Renal cortex interstitium (tissue), 15 donors: ENCODE results near the gene PARP8. TPM values are rescaled to one million over a fixed set of nuclear protein-coding genes. Genes with fewer than 3 reads are reported as not detected.
"Not testable (repeated sequence)": the region's sequence is repeated elsewhere in the genome, so short reads cannot be mapped to it uniquely, and the experiment has no call there.

ENCODE experiments used
- DNase-seq, 11 donors: peaks; one replicate each; pipeline ENCODE4 v3.0.0-alpha.2; 2013; ENCODE audit warnings: low read depth in 9 of 11, low spot score in 4 of 11; ENCODE audit errors: extremely low read depth in 1 of 11
- long read RNA-seq, 16 experiments: transcript quantifications; one replicate each; lab custom pipeline, GENCODE V29; 2026
- polyA plus RNA-seq, 3 donors: library from polyadenylated mRNA; unstranded; fragments of 120-200 nt; gene quantifications; one replicate each; pipeline ENCODE4 v1.2.1, GENCODE V29; 2013; ENCODE audit not compliant: insufficient read length in 3 of 3

The PARP8 gene
- polyA plus RNA-seq: 10 to 100 TPM; 15.2 to 17.1 (median 16.3) TPM
- long read RNA-seq, donor 1, partial matches to known transcripts: 0 of 1 reads
- long read RNA-seq, donor 1, other reads (novel, unspliced or antisense): 0 of 1 reads
- long read RNA-seq, donor 2: 0 reads
- long read RNA-seq, donor 3: 0 reads
- long read RNA-seq, donor 4: 0 reads
- long read RNA-seq, donor 5: 0 reads
- long read RNA-seq, donor 6: 0 reads
- long read RNA-seq, donor 7, full-length matches to known transcripts: 1 of 1 reads
- long read RNA-seq, donor 7, partial matches to known transcripts: 0 of 1 reads
- long read RNA-seq, donor 7, other reads (novel, unspliced or antisense): 0 of 1 reads
- long read RNA-seq, donor 8: 0 reads
- long read RNA-seq, donor 9: 0 reads
- long read RNA-seq, donor 10: 0 reads
- long read RNA-seq, donor 11, full-length matches to known transcripts: 1 of 1 reads
- long read RNA-seq, donor 11, partial matches to known transcripts: 0 of 1 reads
- long read RNA-seq, donor 11, other reads (novel, unspliced or antisense): 0 of 1 reads
- long read RNA-seq, donor 12: 0 reads
- long read RNA-seq, donor 13: 0 reads
- long read RNA-seq, donor 14, full-length matches to known transcripts: 1 of 1 reads
- long read RNA-seq, donor 14, partial matches to known transcripts: 0 of 1 reads
- long read RNA-seq, donor 14, other reads (novel, unspliced or antisense): 0 of 1 reads
- long read RNA-seq, donor 15: 0 reads
- long read RNA-seq, donor 16: 0 reads

GRCh38 chr5:50666261-50667022 is at the start of gene PARP8:
Gene PARP8, plus strand, starts transcription at chr5:50666637. Its CDS starts 459 bp downstream, at chr5:50667096.
- peak in 7 of 11 donors; percentile 32 to 51 (median 41) for DNase-seq

GRCh38 chr5:50623666-50624065 is 42.8 kb upstream of the PARP8 start:
- DNase-seq: no peak

GRCh38 chr5:50634866-50635265 is 31.6 kb upstream of the PARP8 start:
- DNase-seq: not testable (repeated sequence)

GRCh38 chr5:50637576-50637975 is 28.9 kb upstream of the PARP8 start:
- DNase-seq: not testable (repeated sequence)

- no peak for DNase-seq
Measured at GRCh38 chr5:50646591-50646990, 19.8 kb upstream of the PARP8 start.

- no peak for DNase-seq
Measured at GRCh38 chr5:50647726-50648125, 18.7 kb upstream of the PARP8 start.

- DNase-seq: no peak
Measured at GRCh38 chr5:50653946-50654345, 12.5 kb upstream of the PARP8 start.

GRCh38 chr5:50655067-50655809 is 11.2 kb upstream of the PARP8 start:
- no peak for DNase-seq

GRCh38 chr5:50655810-50656205 is 10.6 kb upstream of the PARP8 start:
- no peak for DNase-seq

GRCh38 chr5:50657044-50657443 is 9.4 kb upstream of the PARP8 start:
- no peak for DNase-seq

- no peak for DNase-seq
Measured at GRCh38 chr5:50658246-50658645, 8.2 kb upstream of the PARP8 start.

GRCh38 chr5:50663636-50664035 is 2.8 kb upstream of the PARP8 start:
- DNase-seq: no peak

- no peak for DNase-seq
Measured at GRCh38 chr5:50665091-50665490, 1.3 kb upstream of the PARP8 start.

- DNase-seq: not testable (repeated sequence)
Measured at GRCh38 chr5:50665761-50666202, 655 bp upstream of the PARP8 start.

- peak in 8 of 11 donors; percentile 30 to 61 (median 50) for DNase-seq
Measured at GRCh38 chr5:50667023-50667652, 701 bp downstream of the PARP8 start.

- peak in 10 of 11 donors; percentile 44 to 73 (median 64) for DNase-seq
Measured at GRCh38 chr5:50667653-50668595, 1.5 kb downstream of the PARP8 start.

GRCh38 chr5:50668636-50669035 is 2.2 kb downstream of the PARP8 start:
- DNase-seq: not testable (repeated sequence)
